ENCODE results near the gene RBMS1. TPM values are rescaled to one million over a fixed set of nuclear protein-coding genes. Genes with fewer than 3 reads are reported as not detected.

Gene RBMS1
- total RNA-seq, 4 donors from 2014 or later = 86.0 to 110 (median 91.5) TPM

- Histone ChIP-seq H3K27me3 (no peaks in the 10 kb centered on the region), H3K4me3 (no peak overlapping the region), H3K9me3 (no peaks in the 10 kb centered on the region), H3K36me3 (no peaks in the 10 kb centered on the region), H3K27ac (peak overlapping the region in 1 of 4 donors; percentile 16), H3K4me1 (peaks cover 13 to 91% (median 17%) of the 10 kb centered on the region in 3 donors)
- no peak for ATAC-seq
- WGBS, 2 donors (ENCODE audit: low coverage in 1 of 2) = 26 to 35% methylated on average over 9 of the region's 9 CpGs
- no peak for TF ChIP-seq POLR2AphosphoS5 (IDR thresholded peaks at IDR 0.05)
- no peak for TF ChIP-seq CTCF (IDR thresholded peaks at IDR 0.05)
- TF ChIP-seq EP300 (IDR thresholded peaks at IDR 0.05) = no peak
- no peak for TF ChIP-seq POLR2A (IDR thresholded peaks at IDR 0.05)
These were observed 164.6 kb downstream of the RBMS1 start for GRCh38 chr2:160328811-160329527.

DNA sequence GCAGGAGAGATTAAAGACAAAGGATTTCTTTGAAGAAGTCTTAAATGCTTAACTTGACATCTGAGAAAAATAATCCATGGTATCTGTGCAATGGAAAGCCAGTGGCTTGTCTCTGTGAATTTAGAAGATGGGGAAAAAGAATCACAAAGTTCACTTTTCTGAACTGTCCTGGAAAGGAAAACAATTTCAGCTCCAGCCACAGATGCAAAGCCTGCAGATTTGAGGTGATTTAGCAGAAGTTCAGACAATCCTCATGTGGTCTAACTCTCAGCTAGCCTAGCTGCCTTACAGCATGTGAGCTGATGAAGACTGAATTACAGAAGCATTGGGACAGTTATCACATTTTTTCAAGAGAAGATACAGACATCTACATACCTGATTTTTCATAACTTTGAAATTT lies 166.8 kb downstream of the RBMS1 start:
- Histone ChIP-seq H3K4me3 (no peak overlapping the region), H3K27ac (no peak overlapping the region), H3K9me3 (no peaks in the 10 kb centered on the region), H3K36me3 (no peaks in the 10 kb centered on the region), H3K27me3 (no peaks in the 10 kb centered on the region), H3K4me1 (peaks cover 10 to 99% (median 24%) of the 10 kb centered on the region in 3 donors)
- TF ChIP-seq EP300 (IDR thresholded peaks at IDR 0.05) (no peak), POLR2A (IDR thresholded peaks at IDR 0.05) (no peak), POLR2AphosphoS5 (IDR thresholded peaks at IDR 0.05) (no peak), CTCF (IDR thresholded peaks at IDR 0.05) (no peak)
- no peak for ATAC-seq

GRCh38 chr2:160325418-160325817 lies 168.2 kb downstream of the RBMS1 start:
- TF ChIP-seq POLR2A (IDR thresholded peaks at IDR 0.05) (no peak), EP300 (IDR thresholded peaks at IDR 0.05) (no peak), CTCF (IDR thresholded peaks at IDR 0.05) (no peak), POLR2AphosphoS5 (IDR thresholded peaks at IDR 0.05) (no peak)
- Histone ChIP-seq H3K36me3 (no peaks in the 10 kb centered on the region), H3K27me3 (no peaks in the 10 kb centered on the region), H3K4me1 (peaks cover 15 to 99% (median 22%) of the 10 kb centered on the region in 3 donors), H3K4me3 (no peak overlapping the region), H3K9me3 (no peaks in the 10 kb centered on the region), H3K27ac (no peak overlapping the region)
- 61 to 73% methylated on average over 2 of the region's 2 CpGs for WGBS, 2 donors (ENCODE audit: low coverage in 1 of 2)
- no peak for ATAC-seq

DNA sequence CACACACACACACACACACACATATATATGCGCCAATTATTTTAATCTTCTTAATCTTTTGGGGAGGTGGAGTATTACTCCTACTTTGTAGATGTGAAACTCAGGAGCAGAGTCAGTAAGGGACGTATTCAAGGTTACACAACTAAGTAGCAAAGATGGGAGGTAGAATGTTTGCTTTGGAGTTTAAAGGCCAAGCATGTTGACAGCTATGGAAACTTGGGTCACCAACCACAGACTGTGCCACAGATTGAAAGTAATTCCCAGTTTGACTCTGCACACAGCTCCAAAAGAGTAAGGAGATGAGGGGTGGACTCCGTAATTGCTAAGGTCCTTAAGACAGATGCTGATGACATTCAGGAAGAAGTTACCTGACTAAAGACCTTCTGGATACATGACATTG lies 168.7 kb downstream of the RBMS1 start:
- peaks cover 15 to 100% (median 22%) of the 10 kb centered on the region in 3 donors for H3K4me1 ChIP-seq

More for the DNA sequence above, 168.7 kb downstream of the RBMS1 start:
- Histone ChIP-seq H3K4me3 (no peak overlapping the region), H3K27ac (no peak overlapping the region), H3K36me3 (no peaks in the 10 kb centered on the region), H3K27me3 (no peaks in the 10 kb centered on the region), H3K9me3 (no peaks in the 10 kb centered on the region)
- no peak for ATAC-seq
- 54 to 87% methylated on average over 2 to 3 of the region's 3 CpGs for WGBS, 2 donors (ENCODE audit: low coverage in 1 of 2)
- no peak for TF ChIP-seq POLR2A (IDR thresholded peaks at IDR 0.05)
- TF ChIP-seq POLR2AphosphoS5 (IDR thresholded peaks at IDR 0.05) = no peak
- no peak for TF ChIP-seq CTCF (IDR thresholded peaks at IDR 0.05)
- no peak for TF ChIP-seq EP300 (IDR thresholded peaks at IDR 0.05)

Data from gastroesophageal sphincter (tissue), 4 donors.